ENCODE results near the gene STAM2.
A peak's percentile ranks its signal among the peaks of the same experiment; 100 is the strongest.
"Not testable (repeated sequence)": the region's sequence is repeated elsewhere in the genome, so short reads cannot be mapped to it uniquely, and the experiment has no call there.

The STAM2 gene

DNA sequence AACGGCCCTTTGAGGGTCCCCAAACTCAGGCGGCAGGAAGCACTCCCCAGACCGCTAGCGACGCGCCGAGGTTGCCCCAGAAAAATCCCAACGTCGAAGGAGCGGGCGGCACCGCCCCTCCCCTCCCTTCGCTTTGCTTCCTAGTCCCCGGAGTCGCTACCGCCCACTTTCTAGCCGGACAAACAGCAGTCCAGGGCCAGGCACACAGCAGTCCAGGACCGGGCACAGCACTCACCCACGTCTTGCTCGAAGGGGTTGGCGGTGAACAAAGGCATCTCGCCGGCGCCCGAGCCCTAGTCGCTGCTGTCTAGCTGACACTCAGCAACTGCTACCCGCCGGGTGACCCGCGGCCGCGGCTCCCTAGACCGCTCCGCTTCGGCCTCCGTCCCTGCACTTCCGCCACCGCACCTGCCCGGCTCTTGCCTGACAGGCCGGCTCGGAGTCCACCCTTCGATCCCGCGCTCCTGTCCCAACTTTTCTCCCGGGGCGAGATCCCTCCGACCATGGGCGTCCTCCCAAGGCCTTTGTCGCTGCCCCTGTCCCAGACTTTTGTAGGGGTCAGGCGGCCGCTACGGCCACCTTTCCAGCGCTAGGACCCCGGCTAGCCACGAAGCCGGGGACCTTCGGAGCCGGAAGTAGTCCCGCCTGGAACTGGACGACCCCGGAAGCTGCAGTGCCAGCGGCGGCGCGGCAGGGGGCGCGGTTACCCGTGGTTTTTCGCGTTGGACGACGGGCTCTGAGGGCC lies at the start of gene STAM2:
Gene STAM2, minus strand, starts transcription at position 396 of the 745 bp plus-strand sequence. Its CDS starts 121 bp downstream, at position 275.
- DNase-seq (ENCODE audit: low read depth): peak; percentile 87

DNA sequence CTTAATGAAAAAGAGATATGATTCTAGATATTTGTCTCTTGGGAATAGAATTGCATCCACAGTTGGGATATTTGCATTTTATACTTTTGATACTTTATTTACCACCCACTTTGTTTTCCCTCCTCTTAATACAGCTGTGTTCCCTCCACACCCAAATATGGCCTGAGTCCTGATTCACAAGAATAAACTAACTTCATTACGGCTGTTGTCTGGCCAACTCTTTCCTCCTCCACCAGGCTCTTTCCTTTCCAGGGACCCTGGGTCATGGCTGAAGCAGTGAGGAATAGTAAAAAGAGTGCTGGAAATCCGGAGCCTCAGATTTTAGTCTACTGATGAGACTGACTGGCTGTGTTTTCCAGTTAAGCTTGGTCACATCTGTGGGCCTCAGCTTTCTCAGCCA lies 48.4 kb upstream of the STAM2 start:
- no peak for DNase-seq (ENCODE audit: low read depth)

DNA sequence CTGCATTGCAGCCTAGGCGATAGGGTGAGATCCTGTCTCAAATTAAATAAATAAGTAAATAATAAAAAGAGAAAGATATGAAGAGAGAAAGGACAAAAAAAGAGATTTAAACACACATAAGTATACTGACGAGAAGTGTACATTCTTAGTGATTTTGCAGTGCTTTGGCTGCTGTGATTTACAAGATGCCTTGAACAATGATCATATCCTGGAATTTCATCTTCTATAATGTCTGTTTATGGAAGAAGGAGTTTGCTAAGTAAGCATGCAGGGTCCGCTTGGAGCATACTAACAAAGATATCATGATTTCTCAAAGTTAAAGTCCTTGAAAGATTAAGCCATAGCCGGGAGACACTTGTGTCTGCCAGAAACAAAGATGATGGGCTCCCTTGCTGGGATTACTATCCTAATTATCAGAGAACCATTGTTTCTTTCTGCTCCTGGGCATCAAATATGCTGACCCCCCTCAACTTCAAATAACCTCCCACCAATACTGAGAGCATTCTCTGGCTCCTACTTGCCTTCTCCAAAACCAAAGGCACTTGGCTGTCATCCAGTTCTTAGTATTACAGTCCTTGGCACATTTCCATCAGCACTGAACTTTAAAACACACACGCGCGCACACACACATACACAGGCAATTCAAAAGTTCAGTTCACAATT lies 47.5 kb upstream of the STAM2 start:
- DNase-seq (ENCODE audit: low read depth): no peak

DNA sequence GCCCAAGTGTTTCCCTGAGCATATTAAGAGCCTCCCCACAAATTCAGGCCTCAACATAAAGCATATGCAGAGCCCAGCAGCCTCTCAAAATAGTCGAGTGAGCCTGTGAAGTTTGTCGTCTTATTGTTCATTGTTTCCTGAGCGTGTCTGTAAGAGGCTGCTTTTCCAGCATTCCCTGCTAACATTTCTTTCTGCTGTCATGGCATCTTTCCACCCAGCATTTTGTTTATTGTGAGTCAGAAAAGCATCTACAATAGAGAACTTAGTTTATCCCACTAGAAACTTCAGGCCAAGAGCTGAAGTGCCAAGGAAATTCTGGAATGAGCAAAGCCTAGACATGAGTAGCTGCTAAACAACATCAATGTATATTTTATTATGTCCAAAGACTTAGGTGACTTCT lies 46.3 kb upstream of the STAM2 start:
- no peak for DNase-seq (ENCODE audit: low read depth)

DNA sequence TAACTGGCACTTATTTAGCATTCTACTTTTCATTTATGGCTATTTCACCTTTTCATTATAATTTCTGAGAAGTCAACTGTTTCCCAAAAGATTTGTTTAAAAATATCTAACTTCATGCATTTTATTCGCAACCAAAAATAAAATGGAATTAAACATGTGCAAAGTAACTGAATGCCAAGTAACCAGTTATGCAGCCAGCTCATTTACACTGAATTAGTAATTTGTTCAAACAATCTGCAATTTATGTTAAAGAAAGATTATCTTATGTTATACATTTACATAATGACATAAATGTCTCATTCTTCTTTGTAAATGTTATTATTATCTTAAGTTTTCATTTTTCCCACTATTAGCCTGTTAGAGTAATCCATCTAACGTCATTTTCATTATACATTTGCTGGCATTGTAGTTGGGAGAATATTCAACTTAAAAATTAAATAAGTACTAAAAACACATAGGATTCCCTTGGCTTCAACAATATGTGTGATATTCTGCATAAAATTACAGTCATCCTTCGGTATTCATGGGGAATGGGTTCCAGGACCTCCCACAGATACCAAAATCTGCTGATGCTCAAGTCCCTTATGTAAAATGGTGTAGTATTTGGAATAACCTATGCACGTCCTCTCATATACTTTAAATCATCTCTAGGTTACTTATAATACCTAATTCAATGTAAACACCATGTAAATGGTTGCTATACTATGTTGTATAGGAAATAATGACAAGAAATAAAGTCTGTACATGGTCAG lies 43.7 kb upstream of the STAM2 start:
- no peak for DNase-seq (ENCODE audit: low read depth)

DNA sequence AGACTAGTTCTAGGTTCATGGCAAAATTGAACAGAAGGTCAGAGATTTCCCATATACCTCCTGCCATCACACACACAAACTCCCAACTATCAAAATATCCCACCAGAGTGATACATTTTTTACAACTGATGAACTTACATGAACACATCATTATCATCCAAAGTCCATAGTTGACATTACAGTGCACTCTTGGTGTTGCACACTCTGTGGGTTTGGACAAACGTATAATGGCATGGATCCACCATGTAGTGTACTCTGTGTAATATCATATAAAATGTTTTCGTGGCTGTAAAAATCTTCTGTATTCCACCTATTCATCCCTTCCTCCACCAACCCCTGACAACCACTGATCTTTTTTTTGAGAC lies 25.9 kb upstream of the STAM2 start:
- no peak for DNase-seq (ENCODE audit: low read depth)

DNA sequence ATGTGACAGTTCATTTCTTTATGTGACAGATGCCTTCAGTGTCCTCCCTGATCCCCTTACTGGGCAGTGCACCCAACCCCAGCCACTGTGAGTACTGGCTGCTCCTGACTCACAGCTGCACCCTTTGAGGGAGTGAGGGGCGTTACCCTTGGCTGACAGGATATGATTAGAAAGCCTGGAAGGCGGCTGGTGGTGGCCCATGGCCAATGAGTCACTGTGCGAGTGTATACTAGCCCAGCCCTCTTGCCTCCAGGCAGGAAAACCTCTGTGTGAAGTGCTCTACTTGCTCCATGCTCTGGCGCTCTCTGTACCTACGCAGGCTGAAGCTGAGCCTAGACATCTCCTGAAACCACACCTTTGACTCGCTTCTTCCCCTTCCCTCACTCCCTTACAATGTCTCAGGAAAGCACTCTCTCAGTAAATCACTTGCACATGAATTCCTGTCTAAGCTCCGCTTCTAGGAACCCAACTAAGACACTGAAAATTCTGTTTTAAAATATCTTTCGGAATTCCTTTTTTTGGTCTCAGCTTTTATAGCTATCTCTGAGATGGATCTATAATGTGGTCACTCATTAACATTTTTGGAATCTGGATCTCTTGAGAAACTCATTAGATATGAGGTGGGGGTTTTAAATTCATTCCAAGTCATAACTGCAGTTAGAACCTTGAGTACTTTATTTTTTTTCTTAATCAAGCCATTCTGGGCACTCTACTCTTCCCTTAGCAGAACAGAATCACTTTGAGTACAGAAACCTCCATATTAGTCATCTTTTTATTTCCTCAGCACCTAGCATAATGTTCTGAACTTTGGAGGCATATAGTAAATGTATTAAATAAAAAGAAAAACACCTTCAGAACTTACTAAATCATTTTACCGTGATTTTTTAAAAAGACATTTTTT lies 25.3 kb upstream of the STAM2 start:
- no peak for DNase-seq (ENCODE audit: low read depth)

DNA sequence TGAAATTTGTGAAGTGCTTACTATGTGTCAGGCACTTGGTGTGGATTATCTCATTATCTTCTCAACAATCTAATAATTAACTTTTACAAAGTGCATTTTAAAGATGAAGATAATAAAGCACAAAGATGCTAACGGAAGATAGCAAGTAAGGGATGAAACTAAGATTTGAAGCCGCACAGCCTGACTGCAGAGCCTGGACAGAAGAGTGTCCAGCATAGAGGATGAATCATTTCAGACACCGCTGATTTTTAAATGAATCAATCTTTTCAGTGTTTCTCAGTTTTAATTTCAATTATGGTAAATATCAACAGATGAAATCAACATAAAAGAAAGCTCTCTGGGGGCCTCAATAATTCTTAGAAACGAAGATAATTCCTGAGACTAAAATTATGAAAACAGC lies 24.5 kb upstream of the STAM2 start:
- no peak for DNase-seq (ENCODE audit: low read depth)

DNA sequence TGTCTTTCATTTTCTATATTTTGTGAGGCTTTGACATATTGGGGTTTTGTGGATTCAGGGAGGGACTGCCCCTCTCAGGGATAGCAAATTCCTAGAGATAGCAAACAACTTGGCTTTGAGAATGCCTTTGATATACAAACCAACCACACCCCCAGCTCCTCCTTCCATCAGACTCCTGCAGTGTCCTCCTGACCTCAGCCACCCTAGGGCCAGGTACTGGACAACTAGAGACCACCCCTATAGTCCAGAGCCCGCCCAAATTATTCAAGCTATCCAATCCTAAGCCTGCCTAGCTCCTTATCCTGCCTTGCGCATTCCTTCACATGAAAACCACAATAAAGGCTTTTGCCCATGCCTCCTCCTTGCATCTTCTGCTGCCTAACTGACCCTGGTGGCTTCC lies 22.9 kb upstream of the STAM2 start:
- no peak for DNase-seq (ENCODE audit: low read depth)

DNA sequence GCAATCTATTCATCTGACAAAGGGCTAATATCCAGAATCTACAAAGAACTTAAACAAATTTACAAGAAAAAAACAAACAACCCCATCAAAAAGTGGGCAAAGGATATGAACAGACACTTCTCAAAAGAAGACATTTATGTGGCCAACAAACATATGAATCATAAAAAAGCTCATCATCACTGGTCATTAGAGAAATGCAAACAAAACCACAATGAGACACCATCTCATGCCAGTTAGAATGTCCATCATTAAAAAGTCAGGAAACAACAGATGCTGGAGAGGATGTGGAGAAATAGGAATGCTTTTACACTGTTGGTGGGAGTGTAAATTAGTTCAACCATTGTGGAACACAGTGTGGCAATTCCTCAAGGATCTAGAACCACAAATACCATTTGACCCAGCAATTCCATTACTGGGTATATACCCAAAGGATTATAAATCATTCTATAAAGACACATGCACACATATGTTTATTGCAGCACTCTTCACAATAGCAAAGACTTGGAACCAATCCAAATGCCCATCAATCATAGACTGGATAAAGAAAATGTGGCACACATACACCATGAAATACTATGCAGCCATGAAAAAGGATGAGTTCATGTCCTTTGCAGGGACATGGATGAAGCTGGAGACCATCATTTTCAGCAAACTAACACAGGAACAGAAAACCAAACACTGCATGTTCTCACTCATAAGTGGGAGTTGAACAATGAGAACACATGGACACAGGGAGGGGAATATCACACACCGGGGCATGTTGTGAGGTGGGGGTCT lies 22.1 kb upstream of the STAM2 start:
- DNase-seq (ENCODE audit: low read depth): not testable (repeated sequence)

DNA sequence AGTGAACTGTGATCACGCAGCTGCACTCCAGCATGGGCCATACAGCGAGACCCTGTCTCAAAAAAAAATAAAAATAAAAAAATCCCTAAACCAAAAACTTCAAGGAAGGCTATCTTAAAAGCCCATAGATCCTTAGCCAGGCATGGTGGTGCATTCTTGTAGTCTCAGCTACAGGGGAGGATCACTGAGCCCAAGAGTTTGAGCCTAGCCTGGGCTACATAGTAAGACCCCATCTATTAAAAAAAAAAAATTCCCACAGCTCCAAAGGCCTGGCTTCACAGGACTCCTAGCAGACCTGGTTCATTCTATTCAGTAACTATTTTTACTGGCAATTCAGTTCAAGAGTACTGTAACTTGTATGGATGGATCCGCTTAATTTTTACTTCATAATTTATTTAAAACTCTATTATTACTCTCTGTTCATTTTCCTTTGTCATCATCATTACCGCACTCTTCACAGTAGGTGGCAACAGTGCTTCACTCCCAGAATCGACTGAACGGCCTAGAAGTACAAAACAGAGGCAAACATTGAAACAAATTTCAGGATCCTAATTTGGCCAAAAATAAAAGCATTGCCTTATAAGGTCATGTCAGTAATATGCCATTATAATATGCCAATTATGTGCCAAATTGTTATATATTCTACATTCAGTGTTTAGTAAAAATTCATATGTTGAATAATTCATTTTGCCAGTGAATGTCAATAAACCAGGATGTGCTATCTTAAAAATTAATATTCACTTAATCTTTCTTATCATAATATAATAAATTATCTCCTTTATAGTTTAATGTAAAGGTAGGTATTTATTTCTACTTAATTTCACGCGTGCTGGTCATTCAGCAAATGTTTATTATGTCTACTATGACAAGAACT lies 14.3 kb upstream of the STAM2 start:
- no peak for DNase-seq (ENCODE audit: low read depth)

DNA sequence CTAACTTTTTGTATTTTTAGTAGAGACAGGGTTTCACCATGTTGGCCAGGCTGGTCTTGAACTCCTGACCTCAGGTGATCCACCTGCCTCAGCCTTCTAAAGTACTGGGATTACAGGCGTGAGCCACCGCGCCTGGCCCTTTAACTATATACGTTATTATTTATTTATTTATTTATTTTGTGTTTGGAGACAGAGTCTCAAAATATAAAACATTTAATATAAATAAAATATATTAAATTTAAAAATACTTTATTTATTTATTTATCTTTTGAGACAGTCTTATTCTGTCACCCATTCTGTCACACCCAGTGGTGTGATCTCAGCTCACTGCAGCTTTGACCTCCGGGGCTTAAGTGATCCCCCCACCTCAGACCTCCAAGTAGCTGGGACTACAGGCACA lies 11.2 kb upstream of the STAM2 start:
- not testable (repeated sequence) for DNase-seq (ENCODE audit: low read depth)

DNA sequence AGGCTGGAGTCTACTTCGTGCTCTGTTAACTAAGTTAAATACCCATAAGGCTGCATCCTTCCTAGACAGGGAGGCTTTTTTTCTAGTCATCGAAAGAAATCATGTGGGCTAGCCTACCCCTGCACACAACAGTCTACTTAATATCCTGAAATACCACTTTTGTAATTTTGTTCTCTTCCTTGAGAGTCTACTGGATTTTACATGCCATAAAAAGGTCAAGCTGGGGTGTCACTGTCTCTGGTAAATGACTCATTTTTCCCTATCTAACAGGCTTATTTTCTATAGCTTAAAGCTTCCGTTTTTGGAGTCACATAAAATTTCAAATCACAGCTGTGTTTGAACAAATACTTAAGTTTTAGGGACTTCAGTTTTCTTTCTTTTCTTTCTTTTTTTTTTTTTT lies 10.7 kb upstream of the STAM2 start:
- DNase-seq (ENCODE audit: low read depth): no peak

DNA sequence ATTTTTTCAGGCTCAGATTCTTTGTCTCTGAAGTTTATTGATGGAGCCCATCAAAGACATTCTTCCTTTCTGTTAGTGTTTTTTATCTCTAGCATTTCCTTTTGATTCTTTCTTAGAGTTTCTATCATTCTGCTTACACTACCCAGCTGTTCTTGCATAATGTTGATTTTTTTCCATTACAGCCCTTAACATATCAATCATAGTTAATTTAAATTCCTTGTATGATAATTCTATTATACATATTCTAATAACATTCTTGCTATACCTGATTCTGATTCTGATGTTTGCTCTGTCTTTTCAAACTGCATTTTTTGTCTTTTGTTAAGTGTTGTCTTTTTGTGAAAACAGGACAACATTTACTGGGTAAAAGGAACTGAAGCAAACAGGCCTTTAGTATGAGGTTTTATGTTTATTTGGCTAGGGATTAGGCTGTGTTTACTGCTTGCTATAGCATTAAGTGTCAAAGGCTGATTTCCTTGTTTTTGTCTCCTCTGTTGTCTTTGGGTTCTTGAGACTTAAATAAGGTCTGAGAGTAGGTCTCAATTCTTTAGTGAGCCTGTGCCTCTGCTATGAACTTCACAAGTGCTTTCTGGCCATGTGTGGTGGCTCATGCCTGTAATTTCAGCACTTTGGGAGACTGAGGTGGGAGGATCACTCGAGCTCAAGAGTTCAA lies 8.0 kb upstream of the STAM2 start:
- DNase-seq (ENCODE audit: low read depth): no peak

DNA sequence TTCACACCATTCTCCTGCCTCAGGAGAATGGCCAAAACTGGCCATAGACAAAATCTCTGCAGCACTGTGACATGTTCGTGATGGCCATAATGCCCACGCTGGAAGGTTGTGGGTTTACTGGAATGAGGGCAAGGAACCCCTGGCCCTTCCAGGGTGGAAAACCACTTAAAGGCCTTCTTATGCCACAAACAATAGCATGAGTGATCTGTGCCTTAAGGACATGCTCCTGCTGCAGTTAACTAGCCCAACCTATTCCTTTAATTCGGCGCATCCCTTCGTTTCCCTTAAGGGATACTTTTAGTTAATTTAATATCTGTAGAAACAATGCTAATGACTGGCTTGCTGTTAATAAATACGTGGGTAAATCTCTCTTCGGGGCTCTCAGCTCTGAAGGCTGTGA lies 2.1 kb upstream of the STAM2 start:
- not testable (repeated sequence) for DNase-seq (ENCODE audit: low read depth)

DNA sequence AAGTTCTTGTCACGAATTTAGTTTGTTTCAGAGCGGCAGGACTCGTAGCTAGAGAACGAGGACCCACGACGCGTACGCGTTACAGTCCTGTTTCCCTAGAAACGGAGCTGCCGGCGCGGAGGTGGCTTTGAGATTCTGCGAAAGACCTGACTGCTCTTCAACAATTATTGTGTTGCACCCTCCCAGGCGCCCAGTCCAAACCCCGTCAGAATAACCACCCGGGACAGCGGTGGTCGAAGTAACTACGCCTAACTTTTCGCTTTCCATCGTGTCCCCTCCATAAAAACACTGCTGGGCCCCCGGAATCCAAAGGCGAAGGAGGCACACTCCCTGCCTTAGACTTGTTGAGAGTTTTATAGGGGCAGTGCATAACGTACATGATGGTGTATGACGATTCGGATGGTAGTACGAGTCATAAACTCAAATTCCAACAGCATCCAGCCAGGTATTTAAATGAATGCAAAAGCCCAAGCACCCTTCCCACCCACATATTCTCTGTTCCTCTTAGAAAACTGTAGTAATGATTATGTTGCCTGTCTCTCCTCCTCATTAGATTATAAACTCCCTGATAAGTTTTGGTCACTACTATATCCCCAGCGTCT lies 651 bp upstream of the STAM2 start:
- DNase-seq (ENCODE audit: low read depth): no peak

DNA sequence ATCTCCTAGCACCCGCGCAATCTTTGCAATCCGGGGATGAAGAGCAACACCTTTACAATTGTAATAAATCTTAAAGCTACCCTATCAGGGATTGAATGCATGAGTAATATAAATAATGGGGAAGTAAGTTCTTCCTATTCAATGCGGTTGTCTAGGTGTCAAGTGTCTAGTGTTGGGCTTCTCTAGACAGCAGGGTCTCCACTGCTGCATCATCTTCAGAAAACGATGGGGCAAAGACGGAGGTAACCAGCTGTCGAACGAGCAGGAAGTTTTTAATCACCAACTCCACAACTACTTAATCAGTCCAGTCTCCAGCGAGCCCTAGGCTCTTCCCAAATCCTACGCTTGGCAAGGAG lies 573 bp downstream of the STAM2 start:
- DNase-seq (ENCODE audit: low read depth): no peak

DNA sequence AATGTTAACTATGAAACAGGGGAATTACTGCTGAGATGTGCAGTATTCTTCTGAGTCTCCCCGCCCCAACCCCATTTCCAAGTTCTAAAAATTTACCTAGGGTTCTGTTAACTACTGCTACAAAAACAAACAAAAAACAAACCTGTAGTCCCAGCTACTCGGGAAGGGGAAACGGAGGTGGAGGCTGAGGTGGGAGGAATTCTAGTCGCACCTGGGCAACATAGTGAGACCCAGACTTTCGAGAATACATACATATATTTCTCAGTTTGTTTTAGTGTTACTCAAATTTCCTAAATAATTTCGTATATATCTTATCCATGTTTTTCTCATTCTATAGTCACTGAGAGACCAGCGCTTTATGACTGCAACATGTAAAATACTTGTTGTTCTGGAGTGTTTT lies 989 bp downstream of the STAM2 start:
- no peak for DNase-seq (ENCODE audit: low read depth)

DNA sequence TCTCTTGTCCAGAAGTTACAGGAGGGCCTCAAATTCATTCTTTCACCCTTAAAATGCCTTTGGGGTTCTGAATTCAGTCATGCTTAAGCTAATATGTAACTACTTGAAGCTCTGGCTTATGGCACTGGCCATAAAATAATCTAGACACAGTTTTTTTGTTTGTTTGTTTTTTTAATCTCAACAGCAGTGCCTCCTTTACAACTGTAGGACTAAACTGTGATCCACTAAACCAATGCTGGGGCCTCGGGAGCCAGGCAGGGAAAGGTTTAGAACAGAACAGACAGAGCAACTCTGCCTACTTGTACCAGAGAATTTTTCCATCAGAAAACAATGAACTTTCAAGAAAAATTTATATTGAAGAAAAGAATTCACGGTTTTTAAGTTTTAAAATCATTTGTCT lies 1.7 kb downstream of the STAM2 start:
- no peak for DNase-seq (ENCODE audit: low read depth)

Data from stimulated activated CD4-positive, alpha-beta T cell treated with anti-CD3 and anti-CD28 coated beads, Interleukin-2, amount 100 ng/mL, for 4 hours (primary cell).